Measurements from ENCODE around the gene RAB40C.

RAB40C gene

GRCh38 chr16:648781-649589, 59.1 kb downstream of the RAB40C start, which contains the start of gene WDR90:
TSS of gene WDR90 (plus strand) at chr16:649365. CDS start at chr16:649417, 52 bp downstream.
- Histone ChIP-seq H3K27me3 (no peaks in the 10 kb centered on the region), H3K4me2 (peak within 1 kb of the TSS; percentile 86 to 99 (median 95)), H3K4me1 (peaks cover 46 to 67% (median 56%) of the 10 kb centered on the region in 10 experiments), H3K27ac (peak within 1 kb of the TSS; percentile 79 to 91 (median 86)), H3K4me3 (peak within 1 kb of the TSS; percentile 57 to 95 (median 84)), H3K9me3 (replicated peaks in 1 of 11) (no peaks in the 10 kb centered on the region), H3K9ac (peak within 1 kb of the TSS; percentile 86 to 95 (median 91)), H3K36me3 (peaks cover 0 to 68% (median 41%) of the 10 kb centered on the region in 11 experiments; a peak in 19 of 22 replicates), H4K20me1 (peaks cover 14 to 69% (median 37%) of the 10 kb centered on the region in 11 experiments; a peak in 19 of 22 replicates)
- TF ChIP-seq Cebpa-rat (IDR thresholded peaks at IDR 0.05), result no peak

- Histone ChIP-seq H3K27ac (peak overlapping the region; percentile 79 to 91 (median 86)), H3K36me3 (peaks cover 0 to 67% (median 40%) of the 10 kb centered on the region in 11 experiments; a peak in 19 of 22 replicates), H3K4me3 (peak overlapping the region; percentile 57 to 95 (median 84)), H3K4me1 (peaks cover 46 to 61% (median 51%) of the 10 kb centered on the region in 10 experiments), H3K9ac (peak overlapping the region; percentile 86 to 95 (median 91)), H3K9me3 (replicated peaks in 1 of 11) (no peaks in the 10 kb centered on the region), H4K20me1 (peaks cover 14 to 63% (median 30%) of the 10 kb centered on the region in 11 experiments; a peak in 19 of 22 replicates), H3K27me3 (no peaks in the 10 kb centered on the region), H3K4me2 (peak overlapping the region; percentile 86 to 99 (median 95))
- no peak for TF ChIP-seq Cebpa-rat (IDR thresholded peaks at IDR 0.05)
Observed at GRCh38 chr16:649631-650030, 59.8 kb downstream of the RAB40C start.

- Histone ChIP-seq H3K4me2 (no peak overlapping the region), H3K27me3 (no peaks in the 10 kb centered on the region), H4K20me1 (peaks cover 0 to 59% (median 11%) of the 10 kb centered on the region in 11 experiments; a peak in 16 of 22 replicates), H3K9ac (peak overlapping the region in 2 of 11 experiments; percentile 9 to 24; a peak in 2 of 22 replicates), H3K27ac (no peak overlapping the region), H3K4me3 (no peak overlapping the region), H3K9me3 (replicated peaks in 1 of 11) (no peaks in the 10 kb centered on the region), H3K36me3 (peaks cover 0 to 70% (median 51%) of the 10 kb centered on the region in 11 experiments; a peak in 19 of 22 replicates), H3K4me1 (peaks cover 28 to 39% (median 33%) of the 10 kb centered on the region in 10 experiments)
- no peak for TF ChIP-seq Cebpa-rat (IDR thresholded peaks at IDR 0.05)
Observed at GRCh38 chr16:651844-652243, 62.0 kb downstream of the RAB40C start.

- peaks cover 20 to 30% (median 25%) of the 10 kb centered on the region in 10 experiments for H3K4me1 ChIP-seq
- peak overlapping the region in 1 of 11 experiments; percentile 41; a peak in 3 of 22 replicates for H3K9ac ChIP-seq
- H3K27ac ChIP-seq, result no peak overlapping the region
- no peak for TF ChIP-seq Cebpa-rat (IDR thresholded peaks at IDR 0.05)
- H3K36me3 ChIP-seq, result peaks cover 0 to 72% (median 55%) of the 10 kb centered on the region in 11 experiments; a peak in 20 of 22 replicates
- H3K27me3 ChIP-seq, result no peaks in the 10 kb centered on the region
- H3K9me3 ChIP-seq (replicated peaks in 1 of 11), result no peaks in the 10 kb centered on the region
- H3K4me2 ChIP-seq, result no peak overlapping the region
- H4K20me1 ChIP-seq, result peaks cover 0 to 59% (median 3%) of the 10 kb centered on the region in 11 experiments; a peak in 12 of 22 replicates
- no peak overlapping the region for H3K4me3 ChIP-seq
Observed at GRCh38 chr16:652454-653305, 62.8 kb downstream of the RAB40C start.

GRCh38 chr16:654034-654433, 64.2 kb downstream of the RAB40C start:
- peaks cover 0 to 66% (median 0%) of the 10 kb centered on the region in 11 experiments; a peak in 3 of 22 replicates for H4K20me1 ChIP-seq
- TF ChIP-seq Cebpa-rat (IDR thresholded peaks at IDR 0.05), result no peak
- 0 out of 22 replicates have a peak overlapping the region, but pooled peaks of 1 of the 11 experiments have one; percentile 22 for H3K9ac ChIP-seq
- H3K4me1 ChIP-seq, result peaks cover 10 to 18% (median 11%) of the 10 kb centered on the region in 10 experiments
- peaks cover 0 to 85% (median 68%) of the 10 kb centered on the region in 11 experiments; a peak in 20 of 22 replicates for H3K36me3 ChIP-seq
- H3K9me3 ChIP-seq (replicated peaks in 1 of 11), result no peaks in the 10 kb centered on the region
- no peak overlapping the region for H3K4me2 ChIP-seq
- H3K27me3 ChIP-seq, result no peaks in the 10 kb centered on the region
- H3K27ac ChIP-seq, result no peak overlapping the region
- no peak overlapping the region for H3K4me3 ChIP-seq

GRCh38 chr16:657487-657886, 67.6 kb downstream of the RAB40C start:
- H3K36me3 ChIP-seq, result peaks cover 0 to 83% (median 60%) of the 10 kb centered on the region in 11 experiments; a peak in 20 of 22 replicates
- no peak overlapping the region for H3K4me3 ChIP-seq
- H3K27me3 ChIP-seq, result no peaks in the 10 kb centered on the region
- H3K27ac ChIP-seq, result no peak overlapping the region
- TF ChIP-seq Cebpa-rat (IDR thresholded peaks at IDR 0.05), result no peak
- H3K9me3 ChIP-seq (replicated peaks in 1 of 11), result no peaks in the 10 kb centered on the region
- H3K9ac ChIP-seq, result no peak overlapping the region
- no peak overlapping the region for H3K4me2 ChIP-seq
- H4K20me1 ChIP-seq, result peaks cover 0 to 77% (median 0%) of the 10 kb centered on the region in 11 experiments; a peak in 5 of 22 replicates
- H3K4me1 ChIP-seq, result peaks cover 14 to 20% (median 18%) of the 10 kb centered on the region in 10 experiments

- no peak for TF ChIP-seq Cebpa-rat (IDR thresholded peaks at IDR 0.05)
- Histone ChIP-seq H3K36me3 (peaks cover 0 to 74% (median 47%) of the 10 kb centered on the region in 11 experiments; a peak in 20 of 22 replicates), H3K9me3 (replicated peaks in 1 of 11) (no peaks in the 10 kb centered on the region), H4K20me1 (peaks cover 0 to 64% (median 0%) of the 10 kb centered on the region in 11 experiments; a peak in 5 of 22 replicates), H3K9ac (no peak overlapping the region), H3K27me3 (no peaks in the 10 kb centered on the region), H3K4me2 (no peak overlapping the region), H3K27ac (no peak overlapping the region), H3K4me1 (peaks cover 14 to 27% (median 24%) of the 10 kb centered on the region in 10 experiments), H3K4me3 (no peak overlapping the region)
Observed at GRCh38 chr16:658679-659571, 69.1 kb downstream of the RAB40C start.
